Upper lobe of left lung (tissue), 4 donors: Measurements from ENCODE around the gene SLC2A10.

Experiments
- EP300 ChIP-seq, 4 donors: sonication (generic); formaldehyde crosslinking; IDR thresholded peaks; one replicate each; pipeline ENCODE4 v1.5.1; 2017; ENCODE audit warnings: antibody characterized with exemption in 4 of 4, control low read depth in 2 of 4
- POLR2A ChIP-seq, 4 donors: fragments of 450-650 bp; IDR thresholded peaks; one replicate each; pipeline ENCODE4 v1.5.1; 2016 to 2017; ENCODE audit warnings: antibody characterized with exemption in 4 of 4, mild to moderate bottlenecking in 2 of 4
- TF ChIP-seq, protein P1 (sequence below), 6 experiments: fragments of 450-650 bp in 4 of 6; fragments of 200-600 bp in 2 of 6; sonication (generic) in 2 of 6; IDR thresholded peaks; one replicate each; pipeline ENCODE4 v1.5.1; 2016 to 2019; ENCODE audit warnings: antibody characterized with exemption in 6 of 6

DNA sequence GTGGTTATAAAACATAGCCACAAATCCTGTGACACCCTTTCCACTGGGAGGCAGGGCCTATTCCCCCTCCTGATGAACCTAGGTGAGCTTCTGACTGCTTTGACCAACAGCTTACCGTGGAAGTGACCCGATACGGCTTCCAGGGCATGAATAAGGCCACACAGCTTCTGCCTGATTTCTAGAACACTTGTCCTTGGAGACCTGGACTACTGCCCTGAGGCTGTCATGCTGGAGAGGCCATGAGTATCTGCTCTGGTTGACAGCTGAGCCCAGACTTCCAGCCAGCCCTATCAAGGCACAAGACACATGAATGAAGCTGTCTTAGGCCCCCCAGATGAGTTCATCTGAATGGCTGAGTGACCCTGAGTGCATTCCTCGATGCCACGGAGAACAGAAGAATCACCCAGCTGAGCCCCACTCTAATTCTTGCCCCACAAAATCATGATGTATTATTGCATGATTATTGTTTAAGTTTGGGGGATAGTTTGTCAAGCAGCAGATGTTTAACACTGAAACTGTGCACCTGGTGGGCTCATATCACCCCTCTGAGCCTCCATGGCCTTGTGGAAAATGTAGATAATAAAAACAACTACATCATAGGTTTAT is 36.8 kb upstream of the SLC2A10 start:
- TF ChIP-seq, protein P1, sequence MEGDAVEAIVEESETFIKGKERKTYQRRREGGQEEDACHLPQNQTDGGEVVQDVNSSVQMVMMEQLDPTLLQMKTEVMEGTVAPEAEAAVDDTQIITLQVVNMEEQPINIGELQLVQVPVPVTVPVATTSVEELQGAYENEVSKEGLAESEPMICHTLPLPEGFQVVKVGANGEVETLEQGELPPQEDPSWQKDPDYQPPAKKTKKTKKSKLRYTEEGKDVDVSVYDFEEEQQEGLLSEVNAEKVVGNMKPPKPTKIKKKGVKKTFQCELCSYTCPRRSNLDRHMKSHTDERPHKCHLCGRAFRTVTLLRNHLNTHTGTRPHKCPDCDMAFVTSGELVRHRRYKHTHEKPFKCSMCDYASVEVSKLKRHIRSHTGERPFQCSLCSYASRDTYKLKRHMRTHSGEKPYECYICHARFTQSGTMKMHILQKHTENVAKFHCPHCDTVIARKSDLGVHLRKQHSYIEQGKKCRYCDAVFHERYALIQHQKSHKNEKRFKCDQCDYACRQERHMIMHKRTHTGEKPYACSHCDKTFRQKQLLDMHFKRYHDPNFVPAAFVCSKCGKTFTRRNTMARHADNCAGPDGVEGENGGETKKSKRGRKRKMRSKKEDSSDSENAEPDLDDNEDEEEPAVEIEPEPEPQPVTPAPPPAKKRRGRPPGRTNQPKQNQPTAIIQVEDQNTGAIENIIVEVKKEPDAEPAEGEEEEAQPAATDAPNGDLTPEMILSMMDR (IDR thresholded peaks at IDR 0.05): no peak
- TF ChIP-seq POLR2A (IDR thresholded peaks at IDR 0.05) (no peak), EP300 (IDR thresholded peaks at IDR 0.05) (no peak)
